ENCODE results near the gene TBX19. TPM values are rescaled to one million over a fixed set of nuclear protein-coding genes. Genes with fewer than 3 reads are reported as not detected.

The TBX19 gene
- total RNA-seq, 1 donor from 2014 or later, result 2.0 TPM

- Mint-ChIP-seq H3K27ac (no peak overlapping the region), H3K4me1 (ENCODE audit: low read depth) (no peaks in the 10 kb centered on the region), H3K27me3 (no peaks in the 10 kb centered on the region), H3K4me3 (ENCODE audit: low read depth) (no peak overlapping the region), H3K9me3 (ENCODE audit: low read depth) (no peaks in the 10 kb centered on the region), H3K36me3 (ENCODE audit: insufficient read depth) (no peaks in the 10 kb centered on the region)
- no peak for TF ChIP-seq CTCF (IDR thresholded peaks at IDR 0.05; ENCODE audit: unreplicated experiment)
- no peak for DNase-seq (ENCODE audit: low spot score, unreplicated experiment)
Observed at GRCh38 chr1:168330285-168330684, 49.6 kb downstream of the TBX19 start.

GRCh38 chr1:168331569-168331968, 50.9 kb downstream of the TBX19 start:
- H3K27ac Mint-ChIP-seq, result no peak overlapping the region
- H3K27me3 Mint-ChIP-seq, result no peaks in the 10 kb centered on the region
- no peak overlapping the region for H3K4me3 Mint-ChIP-seq (ENCODE audit: low read depth)
- H3K4me1 Mint-ChIP-seq (ENCODE audit: low read depth), result no peaks in the 10 kb centered on the region
- H3K9me3 Mint-ChIP-seq (ENCODE audit: low read depth), result no peaks in the 10 kb centered on the region
- TF ChIP-seq CTCF (IDR thresholded peaks at IDR 0.05; ENCODE audit: unreplicated experiment), result no peak
- DNase-seq (ENCODE audit: low spot score, unreplicated experiment), result no peak
- H3K36me3 Mint-ChIP-seq (ENCODE audit: insufficient read depth), result no peaks in the 10 kb centered on the region

GRCh38 chr1:168333562-168334276, 53.0 kb downstream of the TBX19 start:
- TF ChIP-seq CTCF (IDR thresholded peaks at IDR 0.05; ENCODE audit: unreplicated experiment), result no peak
- no peaks in the 10 kb centered on the region for H3K27me3 Mint-ChIP-seq
- no peak overlapping the region for H3K27ac Mint-ChIP-seq
- H3K4me1 Mint-ChIP-seq (ENCODE audit: low read depth), result no peaks in the 10 kb centered on the region
- no peak overlapping the region for H3K4me3 Mint-ChIP-seq (ENCODE audit: low read depth)
- no peak for DNase-seq (ENCODE audit: low spot score, unreplicated experiment)
- H3K9me3 Mint-ChIP-seq (ENCODE audit: low read depth), result no peaks in the 10 kb centered on the region
- H3K36me3 Mint-ChIP-seq (ENCODE audit: insufficient read depth), result no peaks in the 10 kb centered on the region

GRCh38 chr1:168335500-168335899, 54.8 kb downstream of the TBX19 start:
- Mint-ChIP-seq H3K36me3 (ENCODE audit: insufficient read depth) (no peaks in the 10 kb centered on the region), H3K4me3 (ENCODE audit: low read depth) (no peak overlapping the region), H3K4me1 (ENCODE audit: low read depth) (no peaks in the 10 kb centered on the region), H3K27me3 (no peaks in the 10 kb centered on the region), H3K27ac (no peak overlapping the region), H3K9me3 (ENCODE audit: low read depth) (no peaks in the 10 kb centered on the region)
- no peak for DNase-seq (ENCODE audit: low spot score, unreplicated experiment)
- no peak for TF ChIP-seq CTCF (IDR thresholded peaks at IDR 0.05; ENCODE audit: unreplicated experiment)

- TF ChIP-seq CTCF (IDR thresholded peaks at IDR 0.05; ENCODE audit: unreplicated experiment), result no peak
Observed at GRCh38 chr1:168338589-168339503, 58.2 kb downstream of the TBX19 start.

More at GRCh38 chr1:168338589-168339503, 58.2 kb downstream of the TBX19 start:
- Mint-ChIP-seq H3K9me3 (ENCODE audit: low read depth) (no peaks in the 10 kb centered on the region), H3K27ac (no peak overlapping the region), H3K4me1 (ENCODE audit: low read depth) (no peaks in the 10 kb centered on the region), H3K4me3 (ENCODE audit: low read depth) (no peak overlapping the region), H3K36me3 (ENCODE audit: insufficient read depth) (no peaks in the 10 kb centered on the region), H3K27me3 (peaks cover 13% of the 10 kb centered on the region)
- no peak for DNase-seq (ENCODE audit: low spot score, unreplicated experiment)

Data from progenitor cell of endocrine pancreas (in vitro differentiated cells).